Neural cell (in vitro differentiated cells): ENCODE measurements around the gene TMBIM6. TPM values are rescaled to one million over a fixed set of nuclear protein-coding genes. Genes with fewer than 3 reads are reported as not detected.

Source experiments
- H2AFZ ChIP-seq: fragments of 200-600, 300-800 bp; sonication (generic), shearing (Covaris generic); 2 replicates; pipeline ENCODE4 v1.6.0; 2014; ENCODE audit warnings: low read depth, mild to moderate bottlenecking, antibody characterized with exemption, low read length, moderate library complexity
- H3F3A ChIP-seq: fragments of 200-600 bp; shearing (Covaris generic); 2 replicates; pipeline ENCODE4 v1.6.1; 2016; ENCODE audit warnings: mild to moderate bottlenecking, moderate library complexity, mixed read lengths, antibody characterized with exemption, low read length; ENCODE audit not compliant: insufficient read depth, poor library complexity, severe bottlenecking
- H3K27ac ChIP-seq: fragments of 200-600, 300-800 bp; sonication (generic), shearing (Covaris generic); 2 replicates; pipeline ENCODE4 v1.5.1; 2014; ENCODE audit warnings: mild to moderate bottlenecking, low read length, moderate library complexity
- H3K27me3 ChIP-seq: fragments of 300-800, 200-600 bp; sonication (generic), shearing (Covaris generic); 2 replicates; pipeline ENCODE4 v1.6.0; 2014; ENCODE audit warnings: mild to moderate bottlenecking, low read depth, low read length, moderate library complexity; ENCODE audit not compliant: insufficient read depth
- H3K36me3 ChIP-seq: fragments of 300-800, 200-600 bp; sonication (generic), shearing (Covaris generic); 2 replicates; pipeline ENCODE4 v1.5.1; 2014; ENCODE audit warnings: mild to moderate bottlenecking, antibody characterized with exemption, low read length, moderate library complexity; ENCODE audit not compliant: insufficient read depth
- H3K4me2 ChIP-seq: fragments of 300-800, 200-600 bp; sonication (generic), shearing (Covaris generic); 2 replicates; pipeline ENCODE4 v1.6.0; 2014; ENCODE audit warnings: mild to moderate bottlenecking, low read length
- H3K4me3 ChIP-seq: fragments of 300-800, 200-600 bp; sonication (generic), shearing (Covaris generic); 2 replicates; pipeline ENCODE4 v1.5.1; 2014; ENCODE audit warnings: mild to moderate bottlenecking, low read length, moderate library complexity
- H3K79me2 ChIP-seq: fragments of 200-600 bp; shearing (Covaris generic); replicated peaks from 2 replicates; pipeline ENCODE4 v1.6.0; 2014; ENCODE audit warnings: mild to moderate bottlenecking, low read length, moderate library complexity; ENCODE audit not compliant: insufficient read depth
- H3K9ac ChIP-seq: fragments of 300-800, 200-600 bp; sonication (generic), shearing (Covaris generic); 2 replicates; pipeline ENCODE4 v1.6.1; 2016; ENCODE audit warnings: mild to moderate bottlenecking, low read length, mixed read lengths
- H3K9me2 ChIP-seq: fragments of 200-600 bp; shearing (Covaris generic); 2 replicates; pipeline ENCODE4 v1.6.1; 2016; ENCODE audit warnings: mild to moderate bottlenecking, low read length, mixed read lengths; ENCODE audit not compliant: insufficient read depth
- H3K9me3 ChIP-seq: fragments of 200-600, 300-800 bp; sonication (generic), shearing (Covaris generic); 2 replicates; pipeline ENCODE4 v1.6.1; 2016; ENCODE audit warnings: mild to moderate bottlenecking, mixed run types, low read length, moderate library complexity, mixed read lengths
- H4K20me1 ChIP-seq: fragments of 200-600 bp; shearing (Covaris generic); 2 replicates; pipeline ENCODE4 v1.6.1; 2016; ENCODE audit warnings: mild to moderate bottlenecking, mixed run types; ENCODE audit not compliant: insufficient read depth
- EP300 ChIP-seq: fragments of 450-650 bp; conservative IDR thresholded peaks from 2 replicates; pipeline ENCODE4 v1.6.1; 2014; ENCODE audit warnings: antibody characterized with exemption, mild to moderate bottlenecking, moderate library complexity; ENCODE audit not compliant: poor library complexity, severe bottlenecking
- EZH2 ChIP-seq: fragments of 200-600, 300-800 bp; shearing (Covaris generic), sonication (generic); IDR thresholded peaks from 2 replicates; pipeline ENCODE4 v1.6.1; 2014; ENCODE audit warnings: antibody characterized with exemption, low read length, borderline replicate concordance, mild to moderate bottlenecking; ENCODE audit not compliant: insufficient read depth, poor library complexity, severe bottlenecking
- MXI1 ChIP-seq: fragments of 450-650 bp; conservative IDR thresholded peaks from 2 replicates; pipeline ENCODE4 v1.6.1; 2014; ENCODE audit warnings: antibody characterized with exemption, mild to moderate bottlenecking; ENCODE audit not compliant: poor library complexity, severe bottlenecking
- POLR2AphosphoS5 ChIP-seq: IDR thresholded peaks from 2 replicates; pipeline ENCODE4 v1.6.1; 2012
- RAD21 ChIP-seq: fragments of 450-650 bp; conservative IDR thresholded peaks from 2 replicates; pipeline ENCODE4 v1.6.1; 2014; ENCODE audit warnings: antibody characterized with exemption, mild to moderate bottlenecking, moderate library complexity
- SMC3 ChIP-seq: fragments of 450-650 bp; conservative IDR thresholded peaks from 2 replicates; pipeline ENCODE4 v1.6.1; 2014; ENCODE audit warnings: antibody characterized with exemption, mild to moderate bottlenecking, moderate library complexity; ENCODE audit not compliant: poor library complexity
- TAF1 ChIP-seq: IDR thresholded peaks from 2 replicates; pipeline ENCODE4 v1.6.1; 2012; ENCODE audit warnings: low read depth
- polyA plus RNA-seq: library from polyadenylated mRNA; depleted of rRNA; stranded (reverse); fragments of >200 nt; gene quantifications from 2 replicates; pipeline ENCODE4 v1.2.3, GENCODE V29; 2014
- TF ChIP-seq, protein P1 (sequence below): IDR thresholded peaks from 2 replicates; pipeline ENCODE4 v1.6.1; 2012; ENCODE audit warnings: borderline replicate concordance
- TF ChIP-seq, protein P2 (sequence below): fragments of 450-650 bp; IDR thresholded peaks from 2 replicates; pipeline ENCODE4 v1.5.1; 2014; ENCODE audit warnings: antibody characterized with exemption, mild to moderate bottlenecking, moderate library complexity; ENCODE audit not compliant: poor library complexity, severe bottlenecking

Gene TMBIM6
- polyA plus RNA-seq, 1 donor from 2014 or later = 308 TPM

DNA sequence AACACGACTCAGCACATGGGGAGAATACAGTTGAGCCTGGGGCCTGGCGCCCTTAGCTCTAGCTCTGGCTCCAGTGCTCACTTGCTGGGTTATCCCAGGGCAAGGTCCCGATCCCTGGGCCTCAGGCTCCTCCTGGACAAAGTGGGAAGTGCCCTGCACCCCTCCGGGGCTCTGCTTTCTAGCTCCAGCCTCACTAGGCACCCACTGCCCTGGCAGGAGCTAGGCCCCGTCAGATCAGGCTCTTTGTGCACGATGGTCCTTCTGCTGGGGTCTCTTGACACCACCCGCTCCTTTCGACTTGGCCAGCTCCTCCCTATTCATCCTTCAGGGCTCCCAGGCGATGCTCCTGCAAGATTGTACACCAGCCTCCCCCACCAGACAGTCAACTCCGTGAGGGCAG lies 63.5 kb downstream of the TMBIM6 start:
- no peaks in the 10 kb centered on the region for H3K36me3 ChIP-seq
- TF ChIP-seq POLR2AphosphoS5 = no peak
- no peak for TF ChIP-seq SMC3
- no peak for TF ChIP-seq TAF1
- no peak for TF ChIP-seq EZH2
- TF ChIP-seq, protein P1, sequence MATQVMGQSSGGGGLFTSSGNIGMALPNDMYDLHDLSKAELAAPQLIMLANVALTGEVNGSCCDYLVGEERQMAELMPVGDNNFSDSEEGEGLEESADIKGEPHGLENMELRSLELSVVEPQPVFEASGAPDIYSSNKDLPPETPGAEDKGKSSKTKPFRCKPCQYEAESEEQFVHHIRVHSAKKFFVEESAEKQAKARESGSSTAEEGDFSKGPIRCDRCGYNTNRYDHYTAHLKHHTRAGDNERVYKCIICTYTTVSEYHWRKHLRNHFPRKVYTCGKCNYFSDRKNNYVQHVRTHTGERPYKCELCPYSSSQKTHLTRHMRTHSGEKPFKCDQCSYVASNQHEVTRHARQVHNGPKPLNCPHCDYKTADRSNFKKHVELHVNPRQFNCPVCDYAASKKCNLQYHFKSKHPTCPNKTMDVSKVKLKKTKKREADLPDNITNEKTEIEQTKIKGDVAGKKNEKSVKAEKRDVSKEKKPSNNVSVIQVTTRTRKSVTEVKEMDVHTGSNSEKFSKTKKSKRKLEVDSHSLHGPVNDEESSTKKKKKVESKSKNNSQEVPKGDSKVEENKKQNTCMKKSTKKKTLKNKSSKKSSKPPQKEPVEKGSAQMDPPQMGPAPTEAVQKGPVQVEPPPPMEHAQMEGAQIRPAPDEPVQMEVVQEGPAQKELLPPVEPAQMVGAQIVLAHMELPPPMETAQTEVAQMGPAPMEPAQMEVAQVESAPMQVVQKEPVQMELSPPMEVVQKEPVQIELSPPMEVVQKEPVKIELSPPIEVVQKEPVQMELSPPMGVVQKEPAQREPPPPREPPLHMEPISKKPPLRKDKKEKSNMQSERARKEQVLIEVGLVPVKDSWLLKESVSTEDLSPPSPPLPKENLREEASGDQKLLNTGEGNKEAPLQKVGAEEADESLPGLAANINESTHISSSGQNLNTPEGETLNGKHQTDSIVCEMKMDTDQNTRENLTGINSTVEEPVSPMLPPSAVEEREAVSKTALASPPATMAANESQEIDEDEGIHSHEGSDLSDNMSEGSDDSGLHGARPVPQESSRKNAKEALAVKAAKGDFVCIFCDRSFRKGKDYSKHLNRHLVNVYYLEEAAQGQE = no peak
- H3K27me3 ChIP-seq = no peaks in the 10 kb centered on the region
- no peak overlapping the region for H3K27ac ChIP-seq
- no peaks in the 10 kb centered on the region for H3K79me2 ChIP-seq
- no peaks in the 10 kb centered on the region for H4K20me1 ChIP-seq
- H3F3A ChIP-seq = no peaks in the 10 kb centered on the region
- H3K9ac ChIP-seq = no peak overlapping the region
- no peaks in the 10 kb centered on the region for H3K9me3 ChIP-seq
- no peak overlapping the region for H3K4me2 ChIP-seq
- no peak overlapping the region for H3K4me3 ChIP-seq
- H3K9me2 ChIP-seq = no peaks in the 10 kb centered on the region
- H2AFZ ChIP-seq = no peak overlapping the region

DNA sequence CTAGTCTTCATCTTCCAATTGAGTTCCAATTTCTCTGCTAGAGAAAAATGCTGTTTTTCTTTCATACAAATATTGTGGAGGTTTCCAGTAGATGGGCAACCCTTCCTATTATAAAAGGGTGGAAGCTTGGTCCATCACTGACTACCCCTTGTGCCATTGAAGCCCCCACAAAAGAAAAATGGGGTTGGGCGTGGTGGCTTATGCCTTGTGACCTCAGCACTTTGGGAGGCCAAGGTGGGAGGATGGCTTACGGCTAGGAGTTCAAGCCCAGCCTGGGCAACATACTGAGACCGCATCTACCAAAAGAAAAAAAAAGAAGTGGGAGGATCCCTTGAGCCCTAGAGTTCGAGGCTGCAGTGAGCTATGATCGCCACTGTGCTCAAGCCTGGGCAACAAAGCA lies 64.1 kb downstream of the TMBIM6 start:
- H4K20me1 ChIP-seq = no peaks in the 10 kb centered on the region
- H3K9me3 ChIP-seq = no peaks in the 10 kb centered on the region
- no peak for TF ChIP-seq SMC3
- TF ChIP-seq, protein P1 = no peak
- no peak for TF ChIP-seq RAD21
- TF ChIP-seq POLR2AphosphoS5 = no peak
- TF ChIP-seq TAF1 = no peak
- TF ChIP-seq, protein P2, sequence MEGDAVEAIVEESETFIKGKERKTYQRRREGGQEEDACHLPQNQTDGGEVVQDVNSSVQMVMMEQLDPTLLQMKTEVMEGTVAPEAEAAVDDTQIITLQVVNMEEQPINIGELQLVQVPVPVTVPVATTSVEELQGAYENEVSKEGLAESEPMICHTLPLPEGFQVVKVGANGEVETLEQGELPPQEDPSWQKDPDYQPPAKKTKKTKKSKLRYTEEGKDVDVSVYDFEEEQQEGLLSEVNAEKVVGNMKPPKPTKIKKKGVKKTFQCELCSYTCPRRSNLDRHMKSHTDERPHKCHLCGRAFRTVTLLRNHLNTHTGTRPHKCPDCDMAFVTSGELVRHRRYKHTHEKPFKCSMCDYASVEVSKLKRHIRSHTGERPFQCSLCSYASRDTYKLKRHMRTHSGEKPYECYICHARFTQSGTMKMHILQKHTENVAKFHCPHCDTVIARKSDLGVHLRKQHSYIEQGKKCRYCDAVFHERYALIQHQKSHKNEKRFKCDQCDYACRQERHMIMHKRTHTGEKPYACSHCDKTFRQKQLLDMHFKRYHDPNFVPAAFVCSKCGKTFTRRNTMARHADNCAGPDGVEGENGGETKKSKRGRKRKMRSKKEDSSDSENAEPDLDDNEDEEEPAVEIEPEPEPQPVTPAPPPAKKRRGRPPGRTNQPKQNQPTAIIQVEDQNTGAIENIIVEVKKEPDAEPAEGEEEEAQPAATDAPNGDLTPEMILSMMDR = no peak
- TF ChIP-seq EZH2 = no peak
- no peak for TF ChIP-seq MXI1
- TF ChIP-seq EP300 = no peak
- H2AFZ ChIP-seq = no peak overlapping the region
- H3K9me2 ChIP-seq = no peaks in the 10 kb centered on the region
- no peak overlapping the region for H3K4me2 ChIP-seq
- H3F3A ChIP-seq = no peaks in the 10 kb centered on the region
- H3K36me3 ChIP-seq = no peaks in the 10 kb centered on the region
- H3K4me3 ChIP-seq = no peak overlapping the region
- H3K27me3 ChIP-seq = no peaks in the 10 kb centered on the region
- H3K9ac ChIP-seq = no peak overlapping the region
- H3K27ac ChIP-seq = no peak overlapping the region
- H3K79me2 ChIP-seq = no peaks in the 10 kb centered on the region
